ENCODE results near the gene SKAP2.

The SKAP2 gene

DNA sequence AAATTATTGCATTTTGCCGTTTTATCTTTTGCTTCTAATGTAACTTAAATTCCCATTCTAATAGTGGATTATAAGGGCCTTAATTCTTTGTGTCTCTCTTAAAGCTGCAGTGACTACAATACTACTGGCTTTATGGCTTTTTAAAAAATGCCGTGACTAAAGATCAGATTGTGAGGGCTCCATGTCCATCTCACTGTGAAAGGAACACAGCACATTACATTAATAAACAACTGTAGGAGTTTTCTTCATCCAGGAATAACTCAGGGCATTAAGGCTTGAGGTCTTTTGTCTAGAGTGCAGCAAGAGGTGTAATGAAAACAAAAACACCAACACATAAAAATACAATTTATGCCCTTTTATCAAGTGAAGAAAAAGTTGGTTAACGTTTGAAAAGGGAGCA is 205.3 kb downstream of the SKAP2 start:
- no peak for DNase-seq

DNA sequence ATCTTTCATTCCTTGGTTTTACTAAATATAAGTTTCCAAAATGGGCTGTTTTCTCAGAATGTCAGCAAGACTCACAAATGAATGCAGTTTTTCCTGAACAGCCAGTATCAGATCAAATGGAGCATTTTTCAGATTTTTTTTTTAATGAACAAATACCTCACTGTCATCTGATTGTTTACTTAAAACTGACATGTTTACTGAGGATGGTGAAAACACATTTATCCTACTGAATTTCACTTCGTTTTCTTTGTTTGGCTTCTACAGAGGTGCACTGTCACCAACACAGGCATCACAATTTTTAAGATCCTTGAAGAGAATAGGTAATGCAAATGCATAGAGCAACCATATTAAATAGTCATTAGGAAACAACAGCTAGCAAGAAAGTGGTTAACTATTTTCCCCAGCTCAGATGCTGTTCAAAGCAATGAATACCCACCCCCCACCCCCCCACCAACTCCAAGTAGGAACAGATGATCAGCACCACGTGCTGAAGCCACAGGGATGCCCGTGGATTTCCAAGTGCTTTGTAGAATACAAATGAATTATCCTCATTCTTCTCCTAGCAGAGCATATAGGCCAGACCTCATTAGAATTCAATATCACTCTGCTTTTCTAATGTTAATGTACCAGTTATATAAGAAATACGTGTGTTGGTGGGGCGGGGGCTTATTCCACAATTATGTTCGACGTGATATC is 205.9 kb downstream of the SKAP2 start:
- DNase-seq: peak; percentile 57

DNA sequence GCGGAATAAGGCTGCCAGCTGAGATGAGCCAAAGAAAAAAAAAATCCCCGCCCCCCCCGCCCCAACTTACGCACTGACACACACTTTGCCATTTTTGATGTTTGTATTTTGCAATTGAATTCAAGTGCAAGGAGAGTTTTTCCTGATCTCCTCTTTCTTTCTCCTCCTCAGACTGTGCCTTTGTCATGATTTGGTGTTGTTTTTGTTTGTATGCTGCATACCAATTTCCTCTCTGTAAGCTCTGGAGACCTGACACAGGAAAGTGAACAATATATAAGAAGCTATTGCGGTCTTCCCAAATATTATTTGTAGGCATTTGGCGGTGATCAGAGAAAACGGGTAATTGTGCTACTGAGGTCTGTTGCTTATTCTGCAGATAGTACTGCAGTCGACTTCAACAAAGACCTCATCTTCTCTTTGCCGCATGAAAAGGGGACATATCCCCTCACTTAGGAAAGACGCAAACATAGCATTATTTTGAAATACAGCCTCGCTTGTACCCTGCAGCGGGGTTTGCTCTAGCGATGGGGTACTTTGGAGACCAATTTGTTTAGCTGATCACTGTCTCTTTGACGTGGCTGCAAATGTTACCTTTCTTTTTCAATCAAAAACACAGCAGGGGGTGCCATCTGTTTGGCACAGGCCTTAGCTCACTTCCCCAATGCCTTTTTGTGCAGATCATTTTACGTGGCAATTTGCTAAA is 206.6 kb downstream of the SKAP2 start:
- peak; percentile 74 for DNase-seq

DNA sequence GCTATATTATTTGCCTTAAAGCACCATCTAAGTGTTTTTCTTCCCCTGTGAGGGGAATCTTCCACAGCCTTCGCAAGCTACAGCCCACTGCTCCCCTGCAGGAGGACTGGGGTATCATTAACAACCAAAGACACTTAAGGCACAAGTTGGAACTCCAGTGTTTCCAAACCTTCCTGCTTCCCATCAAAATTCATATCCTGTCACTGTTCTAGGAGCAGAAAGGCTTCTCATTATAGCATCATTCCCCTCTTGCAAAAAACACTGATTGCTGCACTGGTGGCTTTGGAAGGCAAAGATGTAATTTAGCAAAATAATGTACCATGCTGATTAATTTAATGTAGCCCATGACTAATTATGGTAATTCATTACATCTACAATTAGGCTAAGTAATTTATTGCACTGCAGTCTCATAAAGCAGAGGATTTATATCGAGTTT is 207.2 kb downstream of the SKAP2 start:
- DNase-seq: no peak

DNA sequence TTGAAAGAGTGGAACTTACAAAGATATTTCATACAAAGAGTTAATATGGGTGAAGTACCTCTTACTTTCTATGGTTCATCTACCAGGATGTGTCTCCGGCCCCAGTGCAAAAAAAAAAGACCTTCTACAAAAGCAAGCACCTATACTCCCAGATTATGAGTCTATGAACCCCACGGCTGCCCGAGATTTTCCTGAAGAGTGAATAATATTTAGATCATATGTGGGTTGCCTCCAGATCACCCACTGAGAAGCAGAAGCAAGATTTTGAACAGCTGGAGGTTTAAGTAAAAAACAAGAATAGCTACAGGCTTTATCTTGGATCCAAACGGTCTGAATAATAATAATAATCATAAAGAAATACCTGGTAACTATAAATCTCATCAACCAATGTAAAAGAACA is 207.7 kb downstream of the SKAP2 start:
- no peak for DNase-seq

DNA sequence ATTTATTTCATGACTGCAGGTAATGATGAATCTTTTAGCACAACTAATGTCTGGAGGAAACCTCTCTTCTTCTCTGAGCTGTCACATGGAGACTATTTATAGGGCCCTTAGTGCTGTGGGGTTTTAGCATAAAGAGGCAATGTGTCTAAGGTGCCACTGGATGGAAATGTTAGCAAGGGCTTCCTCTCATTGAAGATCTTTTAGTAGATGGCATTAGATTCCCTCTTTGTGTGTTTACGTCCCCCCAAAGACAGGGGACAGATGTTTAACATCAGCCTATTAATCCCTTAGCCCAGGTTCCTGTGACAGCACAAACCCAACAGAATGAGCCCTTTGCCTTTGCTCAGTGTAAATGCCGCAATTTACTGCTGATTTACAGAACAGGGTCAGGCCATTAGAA is 208.6 kb downstream of the SKAP2 start:
- DNase-seq: no peak

DNA sequence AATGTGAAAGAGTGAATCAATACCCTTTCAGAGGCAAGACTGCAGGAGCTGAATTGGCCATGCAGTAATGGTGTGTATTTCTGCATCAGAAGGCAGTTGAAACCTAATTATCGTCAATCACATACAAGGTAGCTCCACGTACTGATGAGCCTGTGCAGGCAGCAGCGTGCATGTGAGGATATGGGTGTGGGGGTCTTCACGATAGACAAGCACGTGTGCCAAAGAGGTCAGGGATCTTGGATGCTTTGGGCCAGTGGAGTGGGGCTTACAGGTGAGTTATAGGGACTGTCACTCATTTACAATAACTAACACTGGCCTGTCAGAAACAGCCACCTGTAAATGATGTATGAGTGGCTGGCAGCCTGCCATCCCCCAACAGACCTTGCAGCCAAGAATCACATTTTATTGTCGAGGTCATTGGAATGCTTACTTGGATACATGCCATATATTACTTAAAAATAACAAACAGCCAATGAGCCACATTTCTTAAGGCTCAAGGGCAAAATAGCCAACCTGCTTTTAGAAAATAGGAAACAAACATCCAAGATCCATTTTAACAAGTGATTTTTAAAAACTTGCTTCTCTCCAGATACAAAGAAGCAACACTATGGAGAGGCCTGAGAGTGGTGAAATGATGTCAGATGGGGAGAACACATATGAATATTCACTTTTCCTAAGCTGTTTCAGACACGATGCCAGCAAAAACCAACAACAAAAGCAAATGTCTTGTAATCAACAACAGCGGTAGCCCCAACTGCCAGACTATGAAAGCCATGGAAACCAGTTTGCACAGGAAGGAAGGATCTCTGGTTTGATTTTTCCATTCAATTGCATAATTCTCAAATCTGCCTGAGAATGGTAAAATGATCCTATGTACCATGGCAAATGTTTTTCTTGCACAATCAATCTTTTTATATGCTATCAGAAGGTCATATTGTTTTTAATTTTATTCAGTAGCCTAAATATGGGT is 210.7 kb downstream of the SKAP2 start:
- no peak for DNase-seq

DNA sequence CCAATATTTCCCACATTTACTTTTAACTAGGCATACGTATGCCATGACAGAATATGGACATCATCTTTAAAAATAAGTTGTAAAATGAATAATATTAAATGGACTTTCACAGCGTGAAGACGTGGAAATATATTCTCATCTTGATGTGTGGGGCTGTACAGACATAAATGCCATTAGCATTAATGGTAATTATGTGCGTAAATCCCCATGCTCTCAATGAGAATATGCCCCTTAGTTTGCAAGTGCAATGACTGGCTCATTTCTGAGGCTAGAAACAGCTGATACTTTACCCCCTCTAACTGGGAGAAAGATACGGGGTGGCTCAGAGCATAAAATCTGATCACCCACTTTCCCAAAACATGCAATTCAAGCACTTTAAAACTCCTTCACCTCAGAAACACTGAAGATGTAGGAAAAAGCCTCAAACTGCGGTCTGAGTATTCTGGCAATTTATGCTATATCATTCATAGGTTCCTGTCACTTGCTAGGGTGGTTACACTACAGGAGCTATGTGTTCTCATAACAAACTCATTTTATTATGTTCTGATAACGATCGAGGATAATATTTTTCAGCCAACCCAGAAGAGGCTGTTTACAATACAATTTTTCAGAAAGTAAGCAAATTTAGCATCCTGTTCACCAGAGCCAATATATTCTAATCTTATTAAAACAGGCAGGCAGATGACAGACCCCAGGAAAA is 211.8 kb downstream of the SKAP2 start:
- no peak for DNase-seq

DNA sequence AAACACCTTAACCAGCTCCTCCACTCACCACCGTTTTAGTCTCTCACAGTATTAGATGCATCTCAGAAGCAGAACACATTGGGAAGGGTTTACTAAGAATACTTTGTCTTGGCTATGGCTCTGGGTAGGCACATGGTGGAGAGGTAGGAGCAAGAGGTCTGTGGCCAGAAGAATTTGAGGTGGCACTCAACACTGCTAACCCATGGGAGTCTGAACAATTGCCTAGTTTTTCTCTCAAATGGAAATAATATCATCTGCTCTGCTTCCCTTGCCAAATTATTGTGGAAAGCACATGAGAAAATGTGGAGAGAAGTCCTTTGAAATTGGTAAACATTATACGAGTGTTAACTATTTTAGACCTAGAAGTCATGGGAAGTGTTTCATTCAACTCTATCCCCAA is 214.3 kb downstream of the SKAP2 start:
- no peak for DNase-seq

DNA sequence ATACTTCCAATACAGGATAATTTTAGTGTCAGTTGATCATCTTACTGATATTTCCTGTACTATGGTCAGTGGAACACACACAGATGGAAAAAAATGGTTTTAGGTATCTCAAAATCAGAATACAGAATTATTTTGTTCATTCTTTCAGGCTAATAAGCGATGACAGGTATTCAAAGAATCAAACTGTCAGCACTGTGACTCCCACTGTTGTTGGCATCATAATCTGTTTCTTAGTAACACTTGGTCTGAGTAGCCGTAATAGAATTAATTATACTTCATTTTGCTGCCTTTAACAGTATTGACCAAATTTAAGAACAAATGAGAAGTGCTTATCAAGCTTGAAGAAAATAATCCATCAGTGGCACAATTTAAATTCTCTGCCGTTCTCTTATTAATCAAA is 215.0 kb downstream of the SKAP2 start:
- no peak for DNase-seq

DNA sequence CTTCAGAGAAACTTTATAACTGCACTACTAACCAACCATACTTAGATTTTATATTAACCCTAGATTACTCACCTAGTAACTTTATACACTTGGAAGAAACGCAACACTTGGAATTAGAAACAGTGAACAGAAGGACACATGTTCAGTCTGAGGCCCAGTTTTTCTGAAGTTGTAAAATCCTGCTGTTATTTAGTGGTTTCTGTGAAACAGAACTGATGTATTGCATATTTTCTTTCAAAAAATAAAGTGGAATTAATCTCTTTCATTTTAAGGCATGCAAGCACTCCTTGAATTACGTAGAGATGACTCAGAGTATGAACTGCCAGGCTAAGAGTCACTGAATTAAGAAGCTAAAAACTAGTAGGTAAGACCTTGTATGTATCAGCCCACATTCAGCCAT is 215.8 kb downstream of the SKAP2 start:
- DNase-seq: no peak

DNA sequence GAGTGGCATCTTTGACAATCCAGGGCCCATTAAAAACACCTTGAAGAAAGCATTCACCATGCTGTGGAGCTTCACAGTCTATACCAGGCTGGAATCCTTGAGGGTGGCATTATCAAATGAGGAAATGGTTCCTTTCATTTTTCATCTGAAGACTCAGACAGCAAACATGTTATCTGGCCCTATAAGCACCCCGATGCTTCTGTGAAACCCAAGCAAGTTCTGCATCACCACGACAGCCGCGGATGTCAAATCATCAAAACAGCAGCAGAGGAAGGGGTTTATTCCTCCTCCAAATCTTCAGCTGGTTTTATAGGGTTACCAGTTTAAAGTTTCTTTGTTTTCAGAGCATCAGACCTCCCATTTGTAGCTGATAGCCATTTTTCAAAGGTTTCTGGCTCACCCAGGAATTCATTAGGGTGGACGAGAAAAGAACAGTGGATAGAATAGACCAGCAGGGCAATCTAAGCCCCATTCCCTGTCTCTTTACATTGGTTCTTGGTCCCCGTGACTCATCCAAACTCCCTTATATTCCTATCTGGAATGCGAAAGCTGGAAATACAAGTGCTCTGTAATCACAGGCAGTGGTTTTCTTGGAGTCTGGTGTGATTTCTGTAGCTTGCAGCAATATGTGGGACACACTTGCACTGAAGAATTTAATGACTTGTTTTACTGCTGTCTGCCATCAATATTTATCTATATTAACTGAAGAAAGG is 217.9 kb downstream of the SKAP2 start:
- no peak for DNase-seq

DNA sequence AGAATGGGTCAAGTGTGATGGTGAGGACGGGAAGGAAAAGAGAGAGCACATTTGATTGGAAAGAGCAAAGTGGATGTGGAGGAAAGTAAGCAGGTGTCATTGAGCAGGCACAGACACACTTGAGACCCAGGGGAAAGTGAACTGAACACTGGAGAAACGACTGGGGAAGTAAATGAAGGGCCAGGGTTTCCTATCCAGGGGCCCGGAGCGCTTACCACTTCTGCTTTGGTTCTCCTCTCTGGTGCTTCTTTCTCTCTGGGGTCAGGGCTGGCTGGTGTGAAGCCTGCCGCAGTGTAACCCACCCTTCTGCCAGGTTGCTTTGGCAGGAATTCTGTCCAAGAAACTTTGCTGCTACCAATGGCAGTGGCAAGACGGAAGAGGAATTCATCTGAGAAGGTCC is 219.3 kb downstream of the SKAP2 start:
- DNase-seq: no peak

DNA sequence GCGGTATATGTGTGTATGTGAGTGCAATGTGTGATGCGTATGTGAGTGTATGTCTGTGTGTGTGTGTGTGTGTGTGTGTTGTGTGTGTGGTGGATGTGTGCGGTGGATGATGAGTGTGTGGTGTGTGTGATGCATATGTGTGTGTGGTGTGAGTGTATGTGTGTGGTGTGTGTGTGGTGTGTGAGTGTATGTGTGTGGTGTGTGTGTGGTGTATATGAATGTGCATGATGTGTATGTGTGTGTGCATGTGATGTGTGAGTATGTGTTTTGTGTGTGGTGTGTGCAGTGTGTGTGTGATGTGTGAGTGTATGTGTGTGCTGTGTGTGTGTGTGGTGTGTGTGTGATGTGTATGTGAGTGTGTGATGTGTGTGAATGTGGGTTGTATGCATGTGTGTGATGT is 222.0 kb downstream of the SKAP2 start:
- DNase-seq: no peak

DNA sequence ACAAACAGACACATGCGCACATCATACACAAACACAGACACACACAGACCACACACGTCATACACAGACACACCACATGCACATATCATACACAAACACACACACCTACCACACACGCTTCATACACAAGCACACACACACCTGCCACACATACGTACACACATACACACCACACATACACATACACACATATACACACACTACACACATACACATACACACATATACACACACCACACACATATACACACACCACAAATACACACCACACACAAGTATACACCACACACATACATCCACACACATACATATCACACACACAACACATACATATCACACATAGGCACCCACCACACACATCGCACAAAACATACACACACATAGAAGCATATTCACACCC is 224.7 kb downstream of the SKAP2 start:
- DNase-seq: no peak

DNA sequence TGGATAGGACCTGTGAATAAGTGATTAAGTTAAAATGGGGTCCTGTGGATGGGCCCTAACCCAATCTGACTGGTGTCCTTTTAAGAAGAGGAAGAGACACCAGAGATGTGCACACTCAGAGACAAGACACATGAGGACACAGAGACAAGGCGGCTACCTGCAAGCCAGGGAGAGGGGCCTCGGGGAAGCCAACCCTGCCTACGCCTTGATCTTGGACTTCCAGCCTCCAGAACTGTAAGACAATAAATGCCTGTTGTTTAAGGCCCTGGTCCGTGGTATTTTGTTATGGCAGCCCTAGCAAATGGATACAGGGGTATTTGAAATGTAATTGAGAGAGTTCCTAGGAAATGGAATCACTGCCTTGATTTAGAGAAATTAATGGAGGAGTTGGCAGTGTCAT is 225.3 kb downstream of the SKAP2 start:
- DNase-seq: no peak

DNA sequence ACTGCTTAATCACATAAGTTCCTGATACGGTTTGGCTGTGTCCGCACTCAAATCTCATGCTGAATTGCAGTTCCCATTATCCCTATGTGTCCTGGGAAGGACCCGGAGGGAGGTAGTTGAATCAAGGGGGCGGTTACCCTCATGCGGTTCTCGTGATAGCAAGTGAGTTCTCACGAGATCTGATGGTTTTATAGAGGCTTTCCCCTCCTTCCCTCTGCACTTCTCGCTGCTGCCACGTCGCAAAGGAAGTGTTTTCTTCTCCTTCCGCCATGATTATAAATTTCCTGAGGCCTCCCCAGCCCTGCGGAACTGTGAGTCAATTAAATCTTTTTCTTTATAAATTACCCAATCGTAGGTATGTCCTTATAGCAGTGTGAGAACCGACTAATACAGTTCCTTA is 226.2 kb downstream of the SKAP2 start:
- no peak for DNase-seq

DNA sequence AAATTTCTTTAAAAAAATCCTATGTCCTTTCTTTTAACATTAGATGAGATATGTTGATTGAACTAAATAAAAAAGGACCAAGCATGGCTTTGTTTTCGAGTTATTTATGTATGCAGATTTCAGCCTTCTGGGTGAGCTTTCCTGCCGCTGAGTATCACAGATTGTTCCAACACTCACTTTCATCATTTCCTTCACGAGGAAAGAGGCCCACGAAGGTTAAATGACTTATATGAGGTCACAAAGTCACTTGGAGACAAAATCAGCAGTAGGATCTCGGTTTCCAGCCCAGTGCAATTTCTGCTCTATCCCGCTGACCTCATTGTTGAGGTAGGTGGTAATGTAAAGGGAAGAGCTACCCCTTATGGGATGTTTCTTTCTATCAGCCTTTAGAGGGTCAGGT is 226.8 kb downstream of the SKAP2 start:
- DNase-seq: no peak

DNA sequence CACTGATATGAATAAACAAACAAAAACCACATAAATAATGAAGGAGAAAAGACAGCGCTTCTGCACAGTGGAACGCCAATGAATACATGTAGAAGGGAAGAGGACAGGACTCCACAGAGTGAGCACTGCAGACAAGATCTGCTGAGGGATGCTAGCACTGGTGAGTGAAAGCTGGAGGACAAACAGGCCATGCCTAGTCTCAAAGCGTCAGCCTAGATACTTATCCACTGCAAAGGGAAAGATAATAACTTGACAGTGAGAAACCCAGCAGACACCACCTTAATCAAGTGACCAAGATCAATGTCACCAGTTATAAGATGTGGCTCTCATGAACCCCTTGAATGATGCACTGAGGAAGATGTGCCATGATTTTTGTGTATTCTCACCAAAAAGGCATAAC is 227.6 kb downstream of the SKAP2 start:
- DNase-seq: no peak

DNA sequence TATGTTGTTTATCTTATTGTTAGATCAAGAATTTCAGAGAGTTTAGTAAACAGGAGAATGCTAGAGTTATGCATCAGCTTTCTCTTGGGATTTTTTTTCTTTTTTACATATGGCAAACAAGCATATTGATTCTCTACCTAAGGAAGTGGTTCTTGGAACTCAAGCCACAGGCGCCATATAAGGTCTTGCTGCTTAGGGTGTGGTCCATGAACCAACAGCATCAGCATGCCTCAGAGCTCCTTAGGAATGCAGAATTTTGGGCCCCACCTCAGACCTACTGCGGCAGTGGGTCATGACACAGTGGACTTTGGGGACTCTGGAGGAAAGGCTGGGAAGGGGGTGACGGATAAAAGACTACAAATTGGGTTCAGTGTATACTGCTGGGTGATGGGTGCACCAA is 230.8 kb downstream of the SKAP2 start:
- no peak for DNase-seq

DNA sequence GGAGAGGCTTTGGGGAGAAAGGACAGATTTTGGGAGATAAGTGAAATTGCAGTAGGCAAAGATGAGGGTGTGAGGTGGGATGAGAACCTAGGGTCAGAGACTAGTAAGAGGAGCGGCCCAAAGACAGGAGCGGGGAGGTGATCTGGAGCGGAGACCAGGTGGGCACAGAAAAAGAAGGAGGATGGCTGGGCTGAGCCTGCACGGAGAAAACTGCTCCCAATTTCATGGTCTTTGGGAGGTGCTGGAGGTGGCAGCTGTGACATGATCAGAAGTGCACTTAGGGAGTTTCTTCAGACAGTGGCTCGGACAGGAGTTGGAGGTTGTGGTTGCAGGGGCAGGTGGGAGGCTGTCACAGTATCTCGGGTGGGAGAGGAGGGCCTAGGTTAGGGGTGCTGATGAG is 232.8 kb downstream of the SKAP2 start:
- no peak for DNase-seq

DNA sequence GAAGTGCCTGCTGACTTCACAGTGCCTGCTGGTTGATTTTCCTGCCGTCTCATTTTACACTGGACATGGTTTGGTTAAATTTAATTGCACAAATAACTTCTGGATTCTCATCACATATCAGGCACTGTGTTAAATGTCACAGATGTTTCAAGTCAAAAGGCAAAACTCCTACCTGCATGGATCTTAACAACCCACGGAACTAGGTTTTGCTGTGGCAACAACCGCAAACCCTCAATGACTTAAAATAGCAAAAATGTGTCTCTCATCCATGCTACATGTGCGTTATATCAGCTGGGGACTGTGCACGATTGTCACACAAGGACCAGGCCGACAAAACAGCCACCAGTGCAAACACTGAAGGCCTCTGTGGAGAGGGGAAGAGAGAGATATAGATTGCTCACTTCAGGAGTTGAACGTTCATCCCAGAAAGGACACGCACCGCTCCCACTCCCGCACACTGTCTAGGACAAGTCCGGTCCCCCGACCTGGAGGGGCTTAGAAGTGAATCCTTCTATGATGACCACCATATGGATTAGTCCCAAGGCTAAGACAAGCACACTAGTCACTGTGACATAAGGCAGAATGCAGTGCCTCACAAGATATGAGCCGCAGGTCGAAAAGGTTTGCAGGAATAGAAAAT is 233.3 kb downstream of the SKAP2 start:
- DNase-seq: no peak
